PC-3 (cell line): ENCODE results near the gene DENND6B. TPM values are rescaled to one million over a fixed set of nuclear protein-coding genes. Genes with fewer than 3 reads are reported as not detected.

Experiments used
- ATAC-seq: fragments of 200-7000 bp; cut with Tn5 transposase; 2 replicates; pipeline ENCODE4 v1.9.1; 2020; ENCODE audit warnings: mild to moderate bottlenecking, moderate library complexity
- BruUV-seq: library from RNA; stranded (reverse); fragments of 400-500 nt; replicated peaks from 2 replicates; lab custom pipeline; 2021; lab: Mats Ljungman, UMichigan
- CTCF ChIA-PET: fragments of 300-600 bp; sonication (Branson Sonifier 250); formaldehyde crosslinking; loops from one replicate; lab custom pipeline; 2022; ENCODE audit warnings: antibody characterized with exemption; lab: Charles Lee
- POLR2A ChIA-PET: fragments of 300-600 bp; sonication (Branson Sonifier 250); formaldehyde crosslinking; loops from one replicate; lab custom pipeline; 2022; ENCODE audit warnings: antibody characterized with exemption; ENCODE audit not compliant: unreplicated experiment; lab: Charles Lee
- DNase-seq: peaks from one replicate; pipeline ENCODE4 v3.0.0-alpha.2; 2015
- H2AFZ ChIP-seq: fragments of 300-600 bp; sonication (generic); 2 replicates; pipeline ENCODE4 v1.6.0; 2016; ENCODE audit warnings: antibody characterized with exemption, low read length
- H3F3A ChIP-seq: fragments of 300-600 bp; sonication (generic); one replicate; pipeline ENCODE4 v1.6.0; 2017; ENCODE audit warnings: antibody characterized with exemption, low read length, control low read depth, mild to moderate bottlenecking; ENCODE audit not compliant: unreplicated experiment
- H3K27ac ChIP-seq: fragments of 300-600 bp; sonication (generic); 2 replicates; pipeline ENCODE4 v1.5.1; 2016; ENCODE audit warnings: mild to moderate bottlenecking, low read length
- H3K27me3 ChIP-seq: fragments of 300-600 bp; sonication (generic); 2 replicates; pipeline ENCODE4 v1.6.1; 2016; ENCODE audit warnings: low read length, mixed read lengths
- H3K36me3 ChIP-seq: fragments of 300-600 bp; sonication (generic); 2 replicates; pipeline ENCODE4 v1.6.1; 2016; ENCODE audit warnings: low read depth, mixed run types, low read length, mixed read lengths
- H3K4me1 ChIP-seq: fragments of 300-600 bp; sonication (generic); 2 replicates; pipeline ENCODE4 v1.5.1; 2016; ENCODE audit warnings: low read length; ENCODE audit not compliant: insufficient read depth
- H3K4me2 ChIP-seq: fragments of 300-600 bp; sonication (generic); 2 replicates; pipeline ENCODE4 v1.6.0; 2016; ENCODE audit warnings: low read length
- H3K4me3 ChIP-seq: fragments of 300-600 bp; sonication (generic); 2 replicates; pipeline ENCODE4 v1.5.1; 2016; ENCODE audit warnings: mild to moderate bottlenecking, low read length, mixed read lengths
- H3K79me2 ChIP-seq: fragments of 300-600 bp; sonication (generic); 2 replicates; pipeline ENCODE4 v1.6.1; 2017; ENCODE audit warnings: low read length, mixed read lengths
- H3K9ac ChIP-seq: fragments of 300-600 bp; sonication (generic); 2 replicates; pipeline ENCODE4 v1.6.0; 2016; ENCODE audit warnings: mild to moderate bottlenecking, low read length
- H3K9me2 ChIP-seq: fragments of 300-600 bp; sonication (generic); replicated peaks from 2 replicates; pipeline ENCODE4 v1.6.1; 2016; ENCODE audit warnings: mixed run types, low read length, mixed read lengths
- H3K9me3 ChIP-seq: fragments of 300-600 bp; sonication (generic); 2 replicates; pipeline ENCODE4 v1.6.1; 2016; ENCODE audit warnings: low read length, mixed read lengths
- H4K20me1 ChIP-seq: fragments of 300-600 bp; sonication (generic); 2 replicates; pipeline ENCODE4 v1.6.1; 2016; ENCODE audit warnings: low read length, mixed read lengths
- CTCF ChIP-seq: fragments of 300-600 bp; sonication (generic); conservative IDR thresholded peaks from 2 replicates; pipeline ENCODE4 v1.5.1; 2017; ENCODE audit warnings: antibody characterized with exemption, low read depth, mild to moderate bottlenecking, low read length
- EZH2 ChIP-seq: fragments of 300-600 bp; sonication (generic); IDR thresholded peaks from one replicate; pipeline ENCODE4 v1.6.1; 2017; ENCODE audit warnings: antibody characterized with exemption, mild to moderate bottlenecking, low read length; ENCODE audit not compliant: unreplicated experiment
- EZH2phosphoT487 ChIP-seq: fragments of 300-600 bp; sonication (generic); IDR thresholded peaks from 2 replicates; pipeline ENCODE4 v1.6.1; 2018; ENCODE audit warnings: mild to moderate bottlenecking, antibody characterized with exemption, low read length, borderline replicate concordance
- intact Hi-C: fragments of 100-400 bp; cut with micrococcal nuclease; formaldehyde crosslinking; loops from 2 replicates; pipeline ENCODE4 v1.9.0; 2023
- total RNA-seq: library from RNA; depleted of rRNA; stranded (reverse); fragments of >200 nt; gene quantifications from 2 replicates; pipeline ENCODE4 v1.2.3, GENCODE V29; 2014

DENND6B gene
- total RNA-seq, 1 experiment from 2014 or later: 1.1 TPM

- H4K20me1 ChIP-seq: no peaks in the 10 kb centered on the region
- no peak overlapping the region for H2AFZ ChIP-seq
- no peaks in the 10 kb centered on the region for H3K27me3 ChIP-seq
- H3K4me2 ChIP-seq: no peak overlapping the region
- no peaks in the 10 kb centered on the region for H3K79me2 ChIP-seq
- intact Hi-C loops: no loop called here
- CTCF ChIA-PET: no interaction called here
- no peak for TF ChIP-seq CTCF
- no peak for TF ChIP-seq EZH2phosphoT487
- TF ChIP-seq EZH2: no peak
- H3K9me2 ChIP-seq: no peaks in the 10 kb centered on the region
- no peaks in the 10 kb centered on the region for H3K4me1 ChIP-seq
- H3K9ac ChIP-seq: no peak overlapping the region
- no peaks in the 10 kb centered on the region for H3K36me3 ChIP-seq
- DNase-seq (no peak), ATAC-seq (no peak)
- H3K9me3 ChIP-seq: no peaks in the 10 kb centered on the region
- H3K4me3 ChIP-seq: no peak overlapping the region
- H3F3A ChIP-seq: no peaks in the 10 kb centered on the region
- no peak overlapping the region for H3K27ac ChIP-seq
- no TSS peak for BruUV-seq
- POLR2A ChIA-PET: no interaction called here
Measured at GRCh38 chr22:50320671-50321325, 6.0 kb downstream of the DENND6B start.

- ATAC-seq: no peak
- intact Hi-C loops: no loop called here
- H3K79me2 ChIP-seq: no peaks in the 10 kb centered on the region
- H3K4me3 ChIP-seq: no peak overlapping the region
- H3F3A ChIP-seq: no peaks in the 10 kb centered on the region
- H3K9me3 ChIP-seq: no peaks in the 10 kb centered on the region
- H3K36me3 ChIP-seq: no peaks in the 10 kb centered on the region
- POLR2A ChIA-PET: no interaction called here
- no peak overlapping the region for H3K9ac ChIP-seq
- no peaks in the 10 kb centered on the region for H3K9me2 ChIP-seq
- no peaks in the 10 kb centered on the region for H3K27me3 ChIP-seq
- no TSS peak for BruUV-seq
- no peak overlapping the region for H2AFZ ChIP-seq
- H3K4me1 ChIP-seq: no peaks in the 10 kb centered on the region
- no peak for TF ChIP-seq EZH2
- TF ChIP-seq CTCF: no peak
- no peak for TF ChIP-seq EZH2phosphoT487
- H3K27ac ChIP-seq: no peak overlapping the region
- H4K20me1 ChIP-seq: no peaks in the 10 kb centered on the region
- CTCF ChIA-PET: no interaction called here
- no peak overlapping the region for H3K4me2 ChIP-seq
- DNase-seq: no peak
Measured at GRCh38 chr22:50320116-50320515, 6.7 kb downstream of the DENND6B start.

- no peak overlapping the region for H3K9ac ChIP-seq
- CTCF ChIA-PET: no interaction called here
- H3K9me3 ChIP-seq: no peaks in the 10 kb centered on the region
- H3K9me2 ChIP-seq: no peaks in the 10 kb centered on the region
- H4K20me1 ChIP-seq: no peaks in the 10 kb centered on the region
- H3K27ac ChIP-seq: no peak overlapping the region
- no peak overlapping the region for H3K4me2 ChIP-seq
- no peaks in the 10 kb centered on the region for H3K27me3 ChIP-seq
- H3K4me3 ChIP-seq: no peak overlapping the region
- H3K36me3 ChIP-seq: no peaks in the 10 kb centered on the region
- H3K4me1 ChIP-seq: no peaks in the 10 kb centered on the region
- intact Hi-C loops: no loop called here
- ATAC-seq (no peak), DNase-seq (no peak)
- POLR2A ChIA-PET: no interaction called here
- H2AFZ ChIP-seq: no peak overlapping the region
- no peaks in the 10 kb centered on the region for H3K79me2 ChIP-seq
- H3F3A ChIP-seq: no peaks in the 10 kb centered on the region
- no TSS peak for BruUV-seq
- TF ChIP-seq EZH2phosphoT487: no peak
- no peak for TF ChIP-seq CTCF
- no peak for TF ChIP-seq EZH2
Measured at GRCh38 chr22:50319503-50319951, 7.3 kb downstream of the DENND6B start.
